SK-N-SH treated with all-trans-retinoic acid at 6 μM for 48 hours (cell line): Measurements from ENCODE around the gene NRL.

ENCODE experiments used
- BACH2 ChIP-seq: fragments of 250-450 bp; sonication (Bioruptor Pico); IDR thresholded peaks from 2 replicates; pipeline ENCODE4 v1.9.0; 2021; ENCODE audit warnings: mild to moderate bottlenecking, borderline replicate concordance
- ESRRG ChIP-seq: fragments of 250-450 bp; sonication (Bioruptor Pico); IDR thresholded peaks from 2 replicates; pipeline ENCODE4 v1.6.1; 2021; ENCODE audit warnings: mild to moderate bottlenecking
- ISL1 ChIP-seq: fragments of 250-450 bp; sonication (Bioruptor Pico); IDR thresholded peaks from 2 replicates; pipeline ENCODE4 v2.1.2; 2022; ENCODE audit warnings: mild to moderate bottlenecking, moderate library complexity
- RARB ChIP-seq: fragments of 250-450 bp; sonication (Bioruptor Pico); IDR thresholded peaks from 2 replicates; pipeline ENCODE4 v1.8.0; 2021; ENCODE audit warnings: mild to moderate bottlenecking, moderate library complexity
- SNAI2 ChIP-seq: fragments of 250-450 bp; sonication (Bioruptor Pico); IDR thresholded peaks from 2 replicates; pipeline ENCODE4 v1.5.0; 2020; ENCODE audit warnings: mild to moderate bottlenecking, moderate library complexity
- ZFP3 ChIP-seq: fragments of 250-450 bp; sonication (Bioruptor Pico); IDR thresholded peaks from 2 replicates; pipeline ENCODE4 v1.5.0; 2020; ENCODE audit warnings: mild to moderate bottlenecking, moderate library complexity
- ZNF565 ChIP-seq: fragments of 450-650 bp; formaldehyde crosslinking; conservative IDR thresholded peaks from 2 replicates; pipeline ENCODE4 v1.5.0; 2020; ENCODE audit warnings: low read depth, mild to moderate bottlenecking, moderate library complexity
- ZNF70 ChIP-seq: fragments of 450-650 bp; formaldehyde crosslinking; IDR thresholded peaks from 2 replicates; pipeline ENCODE4 v1.5.0; 2020; ENCODE audit warnings: mild to moderate bottlenecking, moderate library complexity
- ZNF8 ChIP-seq: fragments of 450-650 bp; formaldehyde crosslinking; IDR thresholded peaks from 2 replicates; pipeline ENCODE4 v1.5.0; 2020; ENCODE audit warnings: mild to moderate bottlenecking, moderate library complexity
- TF ChIP-seq, protein P1 (sequence below): fragments of 250-450 bp; sonication (Bioruptor Pico); IDR thresholded peaks from 2 replicates; pipeline ENCODE4 v1.8.0; 2020; ENCODE audit warnings: mild to moderate bottlenecking, moderate library complexity, borderline replicate concordance
- TF ChIP-seq, protein P2 (sequence below): fragments of 250-450 bp; sonication (Bioruptor Pico); IDR thresholded peaks from 2 replicates; pipeline ENCODE4 v1.5.1; 2020; ENCODE audit warnings: low read depth, mild to moderate bottlenecking, moderate library complexity
- TF ChIP-seq, protein P3 (sequence below): fragments of 250-450 bp; sonication (Bioruptor Pico); IDR thresholded peaks from 2 replicates; pipeline ENCODE4 v1.8.0; 2021; ENCODE audit warnings: low read depth, mild to moderate bottlenecking, moderate library complexity, borderline replicate concordance

DNA sequence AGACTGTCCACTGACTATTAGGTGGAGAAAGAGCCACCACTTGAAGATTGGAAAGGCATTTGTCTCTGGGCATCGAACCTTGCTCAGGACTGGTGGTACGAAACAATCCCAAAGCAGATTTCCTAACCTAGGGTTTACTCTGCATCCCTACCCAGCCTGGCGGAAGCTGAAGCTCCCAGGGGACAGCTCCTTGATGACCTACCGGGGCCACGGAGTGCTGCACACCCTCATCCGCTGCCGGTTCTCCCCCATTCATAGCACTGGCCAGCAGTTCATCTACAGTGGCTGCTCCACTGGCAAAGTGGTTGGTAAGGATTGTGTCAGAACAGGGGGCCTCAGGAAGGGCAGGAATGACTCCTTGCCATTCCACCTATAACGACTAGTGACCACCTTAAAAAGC lies 6.5 kb upstream of the NRL start:
- TF ChIP-seq ZFP3 (CRISPR knock-in tag) (no peak), ZNF8 (CRISPR knock-in tag) (no peak), ESRRG (no peak), ISL1 (no peak), BACH2 (no peak), ZNF565 (no peak), RARB (no peak), ZNF70 (CRISPR knock-in tag) (no peak), SNAI2 (CRISPR knock-in tag) (no peak)
- TF ChIP-seq, protein P1, sequence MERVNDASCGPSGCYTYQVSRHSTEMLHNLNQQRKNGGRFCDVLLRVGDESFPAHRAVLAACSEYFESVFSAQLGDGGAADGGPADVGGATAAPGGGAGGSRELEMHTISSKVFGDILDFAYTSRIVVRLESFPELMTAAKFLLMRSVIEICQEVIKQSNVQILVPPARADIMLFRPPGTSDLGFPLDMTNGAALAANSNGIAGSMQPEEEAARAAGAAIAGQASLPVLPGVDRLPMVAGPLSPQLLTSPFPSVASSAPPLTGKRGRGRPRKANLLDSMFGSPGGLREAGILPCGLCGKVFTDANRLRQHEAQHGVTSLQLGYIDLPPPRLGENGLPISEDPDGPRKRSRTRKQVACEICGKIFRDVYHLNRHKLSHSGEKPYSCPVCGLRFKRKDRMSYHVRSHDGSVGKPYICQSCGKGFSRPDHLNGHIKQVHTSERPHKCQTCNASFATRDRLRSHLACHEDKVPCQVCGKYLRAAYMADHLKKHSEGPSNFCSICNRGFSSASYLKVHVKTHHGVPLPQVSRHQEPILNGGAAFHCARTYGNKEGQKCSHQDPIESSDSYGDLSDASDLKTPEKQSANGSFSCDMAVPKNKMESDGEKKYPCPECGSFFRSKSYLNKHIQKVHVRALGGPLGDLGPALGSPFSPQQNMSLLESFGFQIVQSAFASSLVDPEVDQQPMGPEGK (CRISPR knock-in tag) = no peak
- TF ChIP-seq, protein P2, sequence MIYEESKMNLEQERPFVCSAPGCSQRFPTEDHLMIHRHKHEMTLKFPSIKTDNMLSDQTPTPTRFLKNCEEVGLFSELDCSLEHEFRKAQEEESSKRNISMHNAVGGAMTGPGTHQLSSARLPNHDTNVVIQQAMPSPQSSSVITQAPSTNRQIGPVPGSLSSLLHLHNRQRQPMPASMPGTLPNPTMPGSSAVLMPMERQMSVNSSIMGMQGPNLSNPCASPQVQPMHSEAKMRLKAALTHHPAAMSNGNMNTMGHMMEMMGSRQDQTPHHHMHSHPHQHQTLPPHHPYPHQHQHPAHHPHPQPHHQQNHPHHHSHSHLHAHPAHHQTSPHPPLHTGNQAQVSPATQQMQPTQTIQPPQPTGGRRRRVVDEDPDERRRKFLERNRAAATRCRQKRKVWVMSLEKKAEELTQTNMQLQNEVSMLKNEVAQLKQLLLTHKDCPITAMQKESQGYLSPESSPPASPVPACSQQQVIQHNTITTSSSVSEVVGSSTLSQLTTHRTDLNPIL (CRISPR knock-in tag) = no peak
- TF ChIP-seq, protein P3, sequence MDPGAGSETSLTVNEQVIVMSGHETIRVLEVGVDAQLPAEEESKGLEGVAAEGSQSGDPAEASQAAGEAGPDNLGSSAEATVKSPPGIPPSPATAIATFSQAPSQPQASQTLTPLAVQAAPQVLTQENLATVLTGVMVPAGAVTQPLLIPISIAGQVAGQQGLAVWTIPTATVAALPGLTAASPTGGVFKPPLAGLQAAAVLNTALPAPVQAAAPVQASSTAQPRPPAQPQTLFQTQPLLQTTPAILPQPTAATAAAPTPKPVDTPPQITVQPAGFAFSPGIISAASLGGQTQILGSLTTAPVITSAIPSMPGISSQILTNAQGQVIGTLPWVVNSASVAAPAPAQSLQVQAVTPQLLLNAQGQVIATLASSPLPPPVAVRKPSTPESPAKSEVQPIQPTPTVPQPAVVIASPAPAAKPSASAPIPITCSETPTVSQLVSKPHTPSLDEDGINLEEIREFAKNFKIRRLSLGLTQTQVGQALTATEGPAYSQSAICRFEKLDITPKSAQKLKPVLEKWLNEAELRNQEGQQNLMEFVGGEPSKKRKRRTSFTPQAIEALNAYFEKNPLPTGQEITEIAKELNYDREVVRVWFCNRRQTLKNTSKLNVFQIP (CRISPR knock-in tag) = no peak
